HG02973 (cell line): Measurements from ENCODE around the gene GUCA2A.
"Not testable (repeated sequence)": the region's sequence is repeated elsewhere in the genome, so short reads cannot be mapped to it uniquely, and the experiment has no call there.

Experiments used
- ATAC-seq: cut with Tn5 transposase; IDR thresholded peaks from one replicate; pipeline ENCODE4 v1.9.1; 2021; ENCODE audit warnings: moderate library complexity; ENCODE audit not compliant: unreplicated experiment

GUCA2A gene

DNA sequence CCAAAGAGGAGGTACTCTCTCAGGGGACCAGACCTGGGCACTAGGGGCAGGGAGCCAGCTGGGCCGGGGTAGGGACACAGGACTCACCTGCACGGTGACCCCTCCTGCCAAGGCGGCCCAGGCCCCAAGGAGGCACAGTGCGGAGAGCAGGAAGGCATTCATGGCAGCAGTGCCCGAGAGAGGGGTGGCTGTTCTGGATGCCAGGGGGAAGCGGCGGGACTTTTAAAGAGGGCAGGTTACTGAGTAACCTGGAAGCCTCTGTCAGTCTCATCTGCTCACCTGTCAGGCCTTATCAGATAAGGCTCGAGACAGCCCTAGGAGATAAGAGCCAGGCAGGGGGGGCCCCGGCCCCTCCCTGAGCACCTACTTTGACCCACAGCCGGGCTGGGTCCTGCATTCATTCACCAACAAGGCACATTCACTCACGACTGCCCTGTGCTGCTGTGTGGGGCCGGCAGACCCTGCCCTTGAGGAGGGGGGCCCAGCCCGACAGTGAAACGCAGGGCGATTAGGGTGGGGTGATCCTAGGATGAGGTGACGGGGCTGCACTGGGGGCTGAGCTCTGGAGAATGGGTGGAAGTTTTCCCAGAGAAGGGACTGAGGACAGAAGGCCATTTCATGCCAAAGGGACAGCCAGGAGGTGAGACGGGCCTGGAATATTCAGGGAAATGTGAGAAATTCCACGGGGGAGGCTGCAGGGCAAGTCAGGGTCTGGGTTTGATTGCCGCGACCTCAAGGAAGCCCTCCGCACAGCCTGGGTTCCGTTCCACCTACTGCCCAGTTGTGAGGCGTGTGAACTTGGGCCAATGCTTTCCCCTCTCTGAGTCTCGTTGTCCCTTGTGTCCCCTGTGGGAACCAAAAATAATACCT, at the start of gene GUCA2A:
Gene GUCA2A, minus strand, starts transcription at position 195 of the 870 bp plus-strand sequence. Its CDS starts 33 bp downstream, at position 162.
- ATAC-seq = no peak

GRCh38 chr1:42211224-42211623, 46.7 kb upstream of the GUCA2A start:
- ATAC-seq = no peak

- no peak for ATAC-seq
Measured at GRCh38 chr1:42210421-42211133, 46.0 kb upstream of the GUCA2A start.

GRCh38 chr1:42209526-42210251, 45.1 kb upstream of the GUCA2A start:
- no peak for ATAC-seq

GRCh38 chr1:42206930-42207329, 42.4 kb upstream of the GUCA2A start:
- ATAC-seq = not testable (repeated sequence)

- no peak for ATAC-seq
Measured at GRCh38 chr1:42206164-42206563, 41.6 kb upstream of the GUCA2A start.

- ATAC-seq = no peak
Measured at GRCh38 chr1:42201986-42202385, 37.4 kb upstream of the GUCA2A start.

- ATAC-seq = no peak
Measured at GRCh38 chr1:42198251-42198650, 33.7 kb upstream of the GUCA2A start.

DNA sequence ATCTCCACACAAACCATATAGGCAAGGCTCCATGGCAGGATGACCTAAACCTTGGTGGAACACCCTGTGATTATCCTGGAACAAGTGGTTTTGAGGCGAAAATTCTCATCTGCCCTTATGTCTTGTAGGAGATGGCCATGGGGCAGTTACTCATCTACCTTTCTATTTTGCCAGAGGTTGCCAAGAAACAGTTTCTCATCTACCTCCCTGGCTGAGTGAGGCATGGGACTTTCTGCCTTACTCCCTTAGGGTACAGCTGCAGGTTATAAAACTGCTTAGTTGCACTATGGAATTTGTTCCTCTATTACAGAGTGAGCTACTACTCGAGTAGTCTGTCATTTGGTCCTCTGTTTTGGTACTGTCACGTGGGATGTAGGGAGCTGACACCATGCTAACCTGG, 31.3 kb upstream of the GUCA2A start:
- ATAC-seq = no peak

DNA sequence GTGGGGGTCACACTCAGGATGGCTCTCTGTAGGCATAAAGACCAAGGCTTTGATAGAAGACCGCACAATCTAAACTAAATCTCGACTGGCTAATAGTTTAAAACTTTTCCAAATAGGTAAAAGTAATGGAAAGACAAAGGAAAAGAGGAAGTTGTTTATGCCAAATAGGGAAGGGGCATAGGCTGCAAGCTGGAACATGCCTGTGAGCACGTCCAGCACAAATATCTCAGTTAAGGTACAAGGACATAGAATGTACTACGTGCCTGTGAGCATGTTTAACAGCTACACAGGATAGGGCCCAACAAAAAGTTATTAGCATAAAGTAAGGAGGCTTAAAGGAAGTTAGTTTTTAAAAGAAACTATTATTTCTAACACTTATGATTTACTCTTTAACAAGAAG, 27.6 kb upstream of the GUCA2A start:
- no peak for ATAC-seq

- no peak for ATAC-seq
Measured at GRCh38 chr1:42191319-42191718, 26.8 kb upstream of the GUCA2A start.

DNA sequence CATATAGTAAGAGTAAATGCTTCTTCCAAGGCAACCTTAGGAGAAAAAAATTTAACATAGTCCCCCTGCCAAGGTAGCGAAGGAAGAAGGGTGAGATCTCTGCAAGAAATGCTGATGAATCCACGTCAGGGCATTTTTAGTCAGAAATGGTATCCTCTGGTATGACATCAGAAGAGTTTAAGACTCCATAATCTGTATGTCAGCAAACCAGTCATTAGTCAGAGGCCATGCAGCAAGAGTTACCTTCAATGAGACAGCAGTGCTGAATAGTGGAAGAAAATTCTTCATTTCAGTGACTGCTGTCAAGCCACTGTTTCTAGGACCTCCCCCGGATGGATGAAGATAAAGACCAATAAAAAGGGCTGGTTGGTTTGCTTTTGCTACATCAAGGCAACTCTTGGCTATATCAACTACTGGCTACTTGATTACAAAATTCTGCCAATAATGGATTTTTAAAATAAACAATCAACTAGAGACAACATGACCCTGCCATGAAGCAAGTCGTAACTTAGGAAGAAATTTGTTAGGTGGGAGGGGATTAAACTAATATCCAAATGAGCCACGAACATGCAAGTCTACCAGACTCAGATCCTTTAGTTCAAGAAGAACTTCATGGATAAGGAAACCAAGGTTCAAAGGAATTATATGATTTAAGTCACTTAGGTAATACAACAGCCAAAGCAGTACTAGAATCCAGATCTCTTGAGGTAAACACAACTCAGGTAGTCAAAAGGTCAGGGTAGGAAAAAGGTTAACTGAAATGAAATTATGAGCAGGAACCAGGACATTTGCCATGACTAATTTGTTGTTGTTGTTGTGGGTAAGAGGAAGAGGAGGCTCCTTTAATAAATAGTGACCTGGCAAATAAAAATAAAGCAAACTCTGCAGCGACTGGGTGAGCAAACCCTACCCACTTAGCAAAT, 25.6 kb upstream of the GUCA2A start:
- ATAC-seq = no peak

- ATAC-seq = no peak
Measured at GRCh38 chr1:42186152-42186551, 21.6 kb upstream of the GUCA2A start.

- no peak for ATAC-seq
Measured at GRCh38 chr1:42184616-42185015, 20.1 kb upstream of the GUCA2A start.

DNA sequence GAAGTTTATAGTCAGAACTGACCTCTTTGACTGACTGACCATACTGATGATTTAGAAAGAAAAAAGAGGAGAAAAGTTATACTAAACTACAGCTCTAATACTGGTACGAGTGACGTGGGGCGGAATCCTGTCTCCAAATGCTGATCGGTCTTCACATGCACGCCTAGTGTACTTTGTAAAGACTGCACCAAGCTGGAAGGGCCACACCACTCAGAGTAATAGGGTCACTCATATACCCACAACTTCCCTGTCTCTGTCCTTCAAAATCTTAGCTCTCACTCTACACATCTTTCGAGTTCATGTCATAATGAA, 19.4 kb upstream of the GUCA2A start:
- ATAC-seq = no peak

GRCh38 chr1:42183210-42183956, 18.8 kb upstream of the GUCA2A start:
- ATAC-seq = no peak

DNA sequence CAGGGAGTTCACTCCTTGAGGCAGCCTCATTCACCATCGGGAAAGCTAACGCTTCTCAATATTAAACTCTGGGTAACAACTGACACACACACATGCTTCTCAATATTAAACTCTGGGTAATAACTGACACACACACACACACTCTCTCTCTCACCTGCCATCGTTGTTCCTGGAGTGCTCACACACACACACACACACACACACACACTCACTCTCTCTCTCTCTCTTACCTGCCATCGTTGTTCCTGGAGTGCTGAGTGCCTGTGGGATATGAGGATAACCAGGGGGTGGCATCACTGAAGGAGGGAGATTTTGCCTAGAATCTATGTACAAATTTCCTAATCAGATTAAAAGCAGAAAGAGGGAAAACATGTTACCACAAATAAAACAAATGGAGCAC, 17.1 kb upstream of the GUCA2A start:
- ATAC-seq = no peak

DNA sequence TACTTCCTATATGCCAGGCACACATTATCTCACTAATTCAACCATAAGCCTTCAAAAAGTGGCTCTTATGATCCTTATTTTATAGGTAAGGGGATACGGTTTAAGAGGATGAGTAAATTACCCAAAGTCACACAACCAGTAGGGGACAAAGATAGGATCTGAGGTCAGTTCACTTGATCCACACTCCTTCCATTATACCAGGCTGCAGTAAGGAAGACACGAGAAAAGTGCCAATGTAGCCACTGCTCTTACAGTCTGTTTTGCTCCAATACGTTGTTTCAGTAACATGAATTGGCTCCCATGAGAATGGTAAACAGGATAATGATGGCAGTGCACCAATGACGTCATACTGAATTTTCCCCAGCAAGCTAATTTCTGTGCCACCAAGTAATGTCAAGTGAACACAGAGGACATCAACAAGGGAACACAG, 15.4 kb upstream of the GUCA2A start:
- ATAC-seq = no peak

DNA sequence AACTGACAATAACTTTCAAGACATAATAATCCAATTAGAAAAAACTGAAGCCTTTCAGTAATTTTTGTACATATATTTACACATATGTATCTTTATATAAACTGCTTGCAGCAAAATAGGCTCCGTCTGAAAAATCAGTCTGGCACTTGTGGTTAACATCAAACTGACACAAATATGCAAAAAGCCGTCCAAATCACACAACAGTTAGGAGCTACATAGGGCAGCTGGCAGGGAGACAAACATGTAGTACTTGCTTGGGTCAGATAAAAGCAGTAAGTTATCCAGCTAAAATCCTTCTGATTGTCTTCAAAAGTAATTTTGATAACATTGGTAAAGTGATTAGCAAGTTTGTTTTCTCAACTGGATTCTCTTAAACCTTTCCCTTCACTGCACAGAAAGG, 14.7 kb upstream of the GUCA2A start:
- no peak for ATAC-seq

GRCh38 chr1:42178249-42178648, 13.7 kb upstream of the GUCA2A start:
- no peak for ATAC-seq
